ENCODE measurements around the gene HYOU1.
"Not testable (repeated sequence)": the region's sequence is repeated elsewhere in the genome, so short reads cannot be mapped to it uniquely, and the experiment has no call there.

The HYOU1 gene

DNA sequence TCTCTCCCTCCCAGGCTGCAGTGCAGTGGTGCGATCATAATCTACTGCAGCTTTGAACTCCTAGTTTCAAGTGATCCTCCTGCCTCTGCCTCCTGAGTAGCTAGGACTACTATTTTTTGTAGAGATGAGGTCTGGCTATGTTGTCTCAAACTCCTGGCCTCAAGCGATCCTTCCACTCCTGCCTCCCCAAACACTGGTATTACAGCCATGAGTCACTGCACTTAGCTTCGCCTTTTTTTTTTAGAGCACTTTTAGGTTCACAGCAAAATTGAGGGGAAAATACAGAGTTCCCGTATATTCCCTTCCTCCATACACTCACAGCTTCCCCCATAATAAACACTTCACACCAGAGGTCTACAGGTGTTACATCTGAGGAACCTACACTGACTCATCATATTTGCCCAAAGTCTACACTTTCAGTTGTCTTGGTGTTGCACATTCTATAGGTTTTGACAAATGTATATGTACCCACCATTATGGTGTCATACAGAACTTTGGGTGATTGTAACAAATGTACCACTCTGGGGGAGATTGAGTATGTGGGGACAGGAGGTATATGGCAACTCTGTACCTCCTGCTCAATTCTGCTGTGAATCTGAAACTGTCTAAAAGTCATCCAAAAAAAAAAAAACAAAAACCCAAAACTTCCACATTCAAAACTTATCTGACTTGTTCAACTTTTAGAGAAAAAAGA lies 15.0 kb downstream of the HYOU1 start:
- no peak for DNase-seq

DNA sequence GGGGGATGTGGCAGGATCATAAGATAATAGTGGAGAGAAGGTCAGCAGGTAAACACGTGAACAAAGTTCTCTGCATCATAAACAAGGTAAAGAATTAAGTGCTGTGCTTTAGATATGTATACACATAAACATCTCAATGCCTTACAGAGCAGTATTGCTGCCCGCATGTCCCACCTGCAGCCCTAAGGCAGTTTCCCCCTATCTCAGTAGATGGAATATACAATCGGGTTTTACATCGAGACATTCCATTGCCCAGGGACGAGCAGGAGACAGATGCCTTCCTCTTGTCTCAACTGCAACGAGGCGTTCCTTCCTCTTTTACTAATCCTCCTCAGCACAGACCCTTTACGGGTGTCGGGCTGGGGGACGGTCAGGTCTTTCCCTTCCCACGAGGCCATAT lies 17.5 kb downstream of the HYOU1 start:
- DNase-seq: not testable (repeated sequence)

DNA sequence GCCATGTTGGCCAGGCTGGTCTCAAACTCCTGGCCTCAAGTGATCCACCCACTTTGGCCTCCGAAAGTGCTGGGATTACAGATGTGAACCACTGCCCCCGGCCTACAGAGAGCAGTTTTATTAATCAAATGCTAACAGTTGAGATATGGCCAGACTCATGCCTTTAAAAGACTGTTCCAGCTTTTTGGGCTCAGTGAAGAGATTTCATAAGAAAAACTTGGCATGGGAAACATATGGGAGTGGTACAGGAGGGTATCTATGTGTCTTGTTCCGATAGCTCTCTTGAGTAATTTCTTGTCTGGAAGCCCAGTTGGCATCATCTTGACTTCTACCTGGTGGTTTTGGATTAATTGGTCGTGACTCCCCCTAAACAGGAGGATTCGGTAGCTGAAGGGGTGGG lies 18.1 kb downstream of the HYOU1 start:
- DNase-seq: no peak

DNA sequence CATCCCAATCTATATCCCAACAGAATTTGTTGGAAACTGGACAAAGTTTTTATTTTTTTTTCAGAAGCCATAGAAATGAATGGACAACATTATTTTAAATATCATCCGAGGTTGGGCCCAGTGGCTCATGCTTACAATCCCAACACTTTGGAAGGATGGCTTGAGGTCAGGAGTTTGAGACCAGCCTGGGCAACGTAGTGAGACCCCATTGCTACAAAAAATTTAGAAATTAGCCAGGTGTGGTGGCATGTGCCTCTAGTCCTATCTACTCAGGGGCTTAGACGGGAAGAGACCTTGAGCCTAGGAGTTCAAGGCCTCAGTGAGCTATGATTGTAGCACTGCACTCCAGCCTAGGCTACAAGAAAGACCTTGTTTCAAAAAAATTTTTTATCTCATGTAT lies 22.2 kb downstream of the HYOU1 start:
- no peak for DNase-seq

DNA sequence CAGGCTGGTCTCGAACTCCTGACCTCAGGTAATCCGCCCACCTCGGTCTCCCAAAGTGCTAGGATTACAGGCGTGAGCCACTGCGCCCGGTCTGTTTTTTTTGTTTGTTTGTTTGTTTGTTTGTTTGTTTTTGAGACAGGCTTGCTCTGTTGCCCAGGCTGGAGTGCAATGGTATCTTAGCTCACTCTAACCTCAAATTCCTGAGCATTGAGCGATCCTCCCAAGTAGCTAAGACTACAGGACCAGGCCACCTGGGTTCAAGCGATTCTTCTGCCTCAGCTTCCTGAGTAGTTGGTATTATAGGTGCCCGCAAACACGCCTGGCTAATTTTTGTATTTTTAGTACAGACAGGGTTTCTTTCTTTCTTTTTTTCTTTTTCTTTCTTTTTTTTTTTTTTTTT lies 23.6 kb downstream of the HYOU1 start:
- not testable (repeated sequence) for DNase-seq

DNA sequence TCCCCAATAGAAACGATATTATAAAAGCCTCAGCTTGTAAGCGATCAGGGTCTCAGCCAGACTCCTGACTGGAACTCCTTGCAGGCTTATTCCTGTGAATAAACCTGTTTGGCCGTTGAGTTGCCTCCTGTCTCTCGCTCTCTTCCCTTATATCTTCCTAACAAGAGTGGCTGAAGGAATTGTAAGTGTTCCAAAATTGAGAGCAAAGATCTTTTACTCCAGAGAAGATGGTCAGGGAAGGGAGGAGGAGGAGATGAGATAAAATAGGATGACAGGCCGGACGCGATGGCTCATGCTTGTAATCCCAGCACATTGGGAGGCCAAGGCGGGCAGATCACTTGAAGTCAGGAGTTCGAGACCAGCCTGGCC lies 25.1 kb downstream of the HYOU1 start:
- no peak for DNase-seq

DNA sequence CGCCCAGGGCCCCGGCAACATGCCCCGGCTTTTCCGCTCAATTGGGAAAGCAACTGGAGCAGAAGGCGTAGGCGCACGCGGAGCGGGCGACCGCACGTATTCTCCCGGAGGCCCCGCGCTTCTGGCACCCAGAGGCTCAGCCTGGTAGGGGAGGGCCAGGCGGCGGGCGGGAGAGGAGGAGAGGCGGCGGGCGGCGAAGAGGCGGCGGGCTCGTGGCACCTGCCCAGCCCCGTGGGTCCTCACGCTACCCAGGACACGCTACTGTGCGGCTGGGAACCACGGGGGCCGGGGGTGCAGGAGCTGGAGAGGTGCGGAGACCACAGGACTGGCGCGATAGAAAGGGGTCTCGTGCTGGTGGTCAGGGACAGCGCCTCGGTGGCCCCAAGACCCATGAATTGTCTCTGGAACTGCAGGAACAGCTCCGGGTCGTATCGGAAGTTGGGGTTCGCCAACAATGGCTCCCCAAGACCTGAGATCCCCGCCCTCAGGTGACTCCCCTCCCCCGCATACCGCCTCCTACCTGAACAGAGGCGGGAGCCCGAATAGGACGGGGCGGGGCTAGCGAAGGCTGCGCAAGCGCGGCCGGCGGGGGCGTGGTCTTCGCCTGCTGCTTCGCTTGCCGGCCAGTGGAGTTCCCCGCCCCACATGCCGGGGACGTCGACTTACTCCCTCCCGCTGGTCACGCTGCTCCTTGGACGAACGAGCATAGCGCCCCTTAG lies 26.5 kb downstream of the HYOU1 start, which contains the start of gene SLC37A4:
Gene SLC37A4, minus strand, starts transcription at position 549 of the 719 bp plus-strand sequence.
- DNase-seq: peak; percentile 99

DNA sequence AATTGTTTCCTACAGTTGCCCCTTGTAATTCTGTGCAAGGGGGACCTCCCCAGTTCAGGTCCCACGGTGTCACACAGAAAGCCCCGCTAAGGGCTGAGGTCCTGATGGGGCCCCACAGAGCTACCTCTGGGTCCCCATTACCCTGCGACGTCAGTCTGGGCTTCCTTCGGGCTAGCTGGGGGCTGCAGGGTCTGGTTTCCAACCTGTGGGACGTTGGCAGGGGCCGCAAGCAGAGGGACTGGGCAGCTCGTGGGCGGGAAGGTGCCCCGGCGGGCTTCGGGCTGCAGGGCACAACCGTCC lies 27.0 kb downstream of the HYOU1 start:
- DNase-seq: no peak

DNA sequence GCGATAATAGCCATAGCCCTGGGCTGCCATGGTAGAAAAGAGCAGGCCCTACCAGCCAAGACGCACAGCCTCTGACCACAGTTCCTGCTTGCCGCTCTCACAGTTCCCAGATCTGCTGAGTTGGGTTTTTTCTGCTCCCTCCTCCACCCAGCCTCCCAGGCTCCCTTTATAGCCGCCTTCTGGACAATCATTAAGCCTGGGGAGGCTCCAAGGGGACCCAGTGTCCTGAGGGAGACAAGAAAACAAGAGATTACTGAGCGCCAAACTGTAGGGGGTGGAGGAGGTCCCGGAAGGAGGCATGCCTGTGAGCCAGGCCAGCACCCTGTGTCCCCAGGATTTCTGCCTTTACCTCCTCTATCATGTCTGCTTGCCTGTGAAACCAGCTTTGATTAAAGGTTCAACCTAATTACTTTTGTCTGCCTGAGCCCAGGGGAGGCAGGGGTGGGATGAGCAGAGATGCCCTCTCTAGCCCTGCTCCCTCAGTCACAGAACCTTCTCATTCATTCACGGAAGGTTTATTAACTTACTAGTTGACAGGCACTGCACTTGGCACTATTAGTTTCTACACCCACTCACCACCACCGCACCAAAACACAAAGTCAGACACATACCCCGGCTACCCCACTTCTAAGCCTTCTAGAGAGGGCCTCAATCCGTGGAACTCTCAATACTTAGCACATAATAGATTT lies 27.5 kb downstream of the HYOU1 start:
- no peak for DNase-seq

DNA sequence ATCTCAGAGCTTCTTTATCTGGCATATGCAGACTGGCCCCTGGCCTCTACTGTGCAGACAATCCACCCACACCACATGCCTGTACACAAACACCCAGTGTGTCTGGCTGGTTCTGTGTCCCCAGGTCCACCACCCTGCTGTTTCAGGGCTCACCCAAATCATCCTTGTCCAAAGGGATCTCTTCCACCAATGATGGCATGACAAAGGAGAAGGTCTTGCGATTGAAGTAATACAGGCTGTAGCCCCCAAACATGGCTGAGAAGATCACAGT lies 28.0 kb downstream of the HYOU1 start:
- no peak for DNase-seq

DNA sequence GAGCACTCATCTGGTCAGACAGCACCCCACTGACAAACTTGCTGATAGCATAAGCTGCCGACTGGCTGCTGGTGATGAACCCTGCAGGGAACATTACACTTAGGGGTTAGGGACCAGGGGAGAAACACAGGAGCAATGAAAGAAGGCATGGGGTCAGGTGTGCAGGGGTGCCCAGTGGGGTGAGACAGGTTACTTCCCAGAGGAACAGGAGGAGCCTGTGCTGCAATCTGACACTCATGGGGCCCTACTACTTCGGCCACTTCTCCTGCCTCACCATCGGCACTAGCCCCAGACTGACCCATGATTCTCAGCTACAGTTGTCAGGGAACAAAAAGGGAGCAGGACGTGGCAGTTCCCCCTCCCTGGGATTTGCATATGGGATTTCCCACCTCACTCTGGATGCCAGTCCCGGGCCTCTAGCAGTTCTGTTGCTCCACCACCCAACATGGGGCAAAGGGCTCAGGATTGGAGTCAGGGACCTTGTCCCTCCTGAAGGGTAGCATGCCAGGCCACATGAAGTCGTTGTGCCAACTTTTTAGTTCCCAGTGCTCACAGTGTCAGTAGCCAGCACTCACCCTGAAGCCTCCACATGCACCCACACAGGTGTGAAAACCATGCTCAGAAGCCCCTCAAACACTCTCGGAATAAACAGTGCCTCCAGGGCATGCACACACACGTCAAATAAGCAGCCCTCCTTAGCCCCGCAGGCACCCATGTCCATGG lies 28.5 kb downstream of the HYOU1 start:
- no peak for DNase-seq

DNA sequence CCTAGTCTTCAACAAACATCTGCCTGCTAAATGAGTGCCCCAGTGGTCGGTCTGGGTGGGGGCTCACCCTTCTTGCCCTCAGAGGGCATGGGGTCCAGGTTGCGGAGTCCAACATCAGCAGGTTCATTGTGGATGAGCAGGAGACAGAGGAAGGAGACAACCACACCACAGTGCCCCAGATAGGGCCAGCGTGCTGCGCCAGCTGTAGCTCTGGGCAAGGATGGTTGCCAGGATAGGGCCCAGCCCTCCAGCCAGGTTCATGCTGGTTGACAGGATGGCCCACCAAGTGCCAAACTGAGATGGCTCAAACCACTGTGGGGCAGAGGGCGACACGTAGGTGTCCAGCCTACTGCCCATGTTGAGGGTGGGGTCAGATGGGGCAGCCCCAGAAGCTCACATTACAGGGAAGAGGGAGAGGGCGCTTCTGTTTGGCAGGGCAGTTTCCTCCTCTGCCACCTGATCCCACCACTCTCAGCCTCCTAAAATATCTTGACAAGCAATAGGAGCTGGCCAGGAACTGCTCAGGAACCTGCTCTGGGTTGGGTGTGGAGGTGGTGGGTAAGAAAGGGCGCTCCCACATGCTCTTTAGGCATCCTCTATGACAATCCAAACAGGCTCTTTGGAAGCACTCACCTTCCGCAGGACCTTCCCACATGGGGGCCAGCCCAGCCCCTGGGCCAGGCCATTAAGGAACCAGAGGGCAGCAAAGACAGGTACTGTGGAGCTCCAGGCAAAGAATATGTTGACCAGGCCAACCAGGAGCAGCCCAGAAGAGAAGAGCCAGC lies 29.3 kb downstream of the HYOU1 start:
- no peak for DNase-seq

DNA sequence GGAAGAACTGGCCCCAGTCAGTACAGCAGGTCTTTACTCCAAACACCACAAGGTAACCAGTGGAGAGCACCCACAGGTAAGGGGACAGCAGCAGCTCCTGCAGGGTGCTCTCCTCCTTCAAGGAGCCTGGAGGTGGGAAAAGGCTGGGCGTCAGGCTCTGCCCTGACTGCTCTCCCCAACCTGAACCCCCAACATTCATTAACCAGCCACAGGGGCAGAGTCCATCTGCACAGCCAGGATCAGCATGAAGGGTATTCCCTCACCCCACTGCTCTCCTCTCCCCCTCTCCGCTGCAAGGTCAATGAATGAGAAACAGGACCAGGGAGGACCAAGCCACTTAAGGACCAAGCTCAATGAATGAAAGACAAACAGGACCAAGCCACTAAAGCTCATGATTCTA lies 30.0 kb downstream of the HYOU1 start:
- DNase-seq: no peak

DNA sequence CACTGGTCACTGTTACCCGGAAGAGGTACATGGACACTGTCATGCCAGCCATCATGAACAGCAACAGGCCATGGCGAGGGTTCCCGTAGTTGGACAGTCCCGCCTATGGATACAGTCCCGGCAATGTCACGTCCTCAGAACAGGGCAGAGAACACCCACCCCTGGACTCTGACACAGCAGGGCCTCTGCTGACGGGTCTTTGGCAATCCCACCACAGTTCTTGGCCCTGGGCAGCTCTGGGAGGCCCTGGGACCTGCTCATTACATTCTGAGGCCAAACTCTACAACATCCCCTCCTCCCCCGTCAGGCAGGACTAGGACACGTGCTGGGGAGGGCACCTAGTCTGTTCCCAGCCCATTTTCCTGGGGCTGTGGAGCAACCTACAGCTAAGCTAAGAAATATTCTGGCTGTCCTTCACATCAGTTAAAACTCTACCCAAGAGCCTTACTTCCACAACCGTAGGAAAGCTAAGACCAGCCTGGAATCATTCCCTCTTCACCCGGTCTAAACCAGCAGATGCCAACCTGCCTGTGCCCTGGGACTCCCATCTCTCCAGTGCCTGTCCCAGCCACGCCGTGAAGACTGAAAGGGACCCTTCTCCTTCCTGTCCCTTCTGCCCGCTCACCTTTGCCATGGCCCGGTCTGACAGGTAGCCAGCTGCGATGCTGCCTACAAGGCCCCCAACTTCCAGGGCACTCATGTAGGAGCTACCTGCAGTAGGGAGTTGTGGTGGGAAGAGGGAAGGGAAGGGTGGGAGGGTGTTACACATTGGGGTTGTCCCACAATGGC lies 30.8 kb downstream of the HYOU1 start:
- no peak for DNase-seq

DNA sequence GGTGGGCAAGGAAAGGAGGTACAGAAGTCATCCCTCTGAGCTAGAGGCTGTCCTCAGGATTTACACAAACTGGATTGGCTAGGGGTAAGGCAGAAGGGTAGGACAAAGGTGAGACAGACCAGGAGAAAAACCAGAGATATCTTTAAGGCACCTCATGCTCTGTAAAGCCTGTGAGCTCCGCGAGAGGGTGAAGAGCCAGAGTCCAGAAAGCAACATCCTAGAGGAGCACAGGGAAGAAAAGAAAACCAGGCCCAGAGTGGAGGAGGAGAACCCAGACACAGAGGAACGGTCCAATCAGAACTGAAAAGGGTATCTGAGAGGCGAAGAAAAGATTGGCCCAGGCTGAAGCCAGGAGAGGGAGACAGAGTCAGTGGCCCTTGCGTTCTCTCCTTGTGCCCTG lies 31.5 kb downstream of the HYOU1 start:
- DNase-seq: no peak

DNA sequence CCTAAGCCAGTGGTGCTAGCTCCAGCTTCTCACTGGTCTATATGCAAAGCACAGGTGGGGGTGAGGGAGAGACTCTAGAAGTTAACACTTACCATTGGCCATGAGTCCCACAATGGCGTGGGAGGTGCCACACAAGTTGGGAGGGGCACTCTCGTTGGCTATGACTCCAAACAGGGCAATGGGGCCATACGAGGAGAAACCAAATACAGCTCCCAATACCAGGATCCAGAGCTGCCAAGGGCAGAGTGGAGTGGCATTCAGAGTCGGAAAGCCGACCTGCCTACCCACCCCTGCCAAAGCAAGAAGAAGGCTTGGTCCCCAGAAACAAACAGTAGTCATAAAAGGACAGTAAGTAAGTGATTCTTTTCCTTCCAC lies 31.9 kb downstream of the HYOU1 start:
- no peak for DNase-seq

DNA sequence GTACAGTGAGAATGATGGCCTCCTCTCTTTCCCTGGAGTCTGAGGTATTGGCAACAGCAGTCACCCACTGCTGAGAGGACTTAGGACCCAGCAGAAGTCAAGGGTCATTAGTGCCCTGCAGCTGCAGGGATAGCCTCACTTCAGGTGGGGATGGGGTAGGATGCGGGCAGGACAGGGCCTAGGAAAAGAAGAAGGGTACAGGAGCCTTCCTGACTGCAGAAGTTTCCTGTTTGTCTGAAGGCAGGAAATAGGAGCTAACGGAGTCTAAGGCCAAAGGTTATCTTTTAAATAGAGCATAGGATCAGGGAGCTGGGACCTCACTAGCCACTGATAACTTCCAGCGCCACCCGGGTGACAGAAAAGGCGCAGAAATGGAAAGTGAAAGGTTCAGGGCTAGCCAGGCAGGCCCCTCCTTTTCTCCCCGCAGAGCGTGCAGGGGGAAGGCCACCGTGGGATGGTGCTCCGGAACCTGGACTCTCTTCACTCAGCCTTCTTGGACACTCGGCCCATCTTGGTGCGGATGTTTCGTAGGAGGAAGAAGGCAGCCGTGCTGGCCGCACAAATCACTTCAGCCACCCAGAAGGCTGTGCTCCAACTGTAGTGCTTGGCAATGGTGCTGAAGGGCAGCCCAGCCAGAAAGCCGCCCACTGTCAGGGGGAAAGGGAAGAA lies 32.4 kb downstream of the HYOU1 start:
- DNase-seq: no peak

DNA sequence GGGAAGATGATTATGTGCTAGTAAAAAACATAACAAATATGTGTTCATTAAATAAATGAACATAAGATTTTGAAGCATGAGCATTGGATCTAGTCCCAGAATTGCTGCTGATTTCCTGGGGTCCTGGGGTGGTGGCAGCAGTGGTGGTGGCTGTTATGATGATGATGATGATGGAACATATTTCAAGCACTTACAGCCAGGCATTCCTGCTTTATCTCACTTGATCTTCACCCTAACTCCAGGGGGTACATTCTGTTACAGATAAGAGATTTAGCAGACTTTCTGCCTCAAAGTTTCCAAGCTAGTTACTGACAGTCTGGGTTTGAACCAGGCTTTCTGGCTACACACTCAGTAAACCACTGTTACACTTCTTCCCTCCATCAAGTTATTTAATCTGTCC lies 33.3 kb downstream of the HYOU1 start:
- DNase-seq: no peak

DNA sequence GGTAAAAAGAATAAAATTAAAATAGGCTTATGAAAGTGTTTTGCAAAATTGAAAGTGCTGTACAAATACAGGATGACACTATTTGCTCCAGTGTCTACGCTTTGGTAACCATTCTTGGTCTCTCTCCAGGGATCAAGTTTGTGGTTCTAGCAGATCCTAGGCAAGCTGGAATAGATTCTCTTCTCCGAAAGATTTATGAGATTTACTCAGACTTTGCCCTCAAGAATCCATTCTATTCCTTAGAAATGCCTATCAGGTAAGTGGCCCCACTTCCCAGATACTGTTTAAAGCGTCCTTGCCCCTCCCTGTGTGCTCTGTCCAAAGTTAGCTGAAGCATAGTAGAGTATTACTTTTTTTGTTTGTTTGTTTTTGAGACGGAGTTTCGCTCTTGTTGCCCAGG lies 35.4 kb downstream of the HYOU1 start:
- DNase-seq: no peak

DNA sequence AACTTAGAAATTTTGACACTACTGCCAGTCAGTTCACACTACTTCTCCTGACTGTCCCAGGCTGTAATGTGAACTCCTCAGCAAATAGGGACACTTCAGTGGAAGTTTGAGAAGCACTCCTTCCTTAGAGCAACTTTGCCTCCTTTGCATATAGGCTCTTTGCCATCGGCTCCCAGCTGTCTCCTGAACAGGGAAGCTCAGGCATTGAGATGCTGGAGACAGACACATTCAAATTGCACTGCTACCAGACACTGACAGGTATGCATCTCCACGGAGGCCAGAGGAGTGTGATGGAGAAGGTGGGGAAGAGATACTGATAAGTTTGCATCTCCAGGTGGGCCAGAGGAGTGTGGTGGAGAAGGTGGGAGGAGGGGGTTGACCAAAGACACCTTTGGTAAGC lies 37.0 kb downstream of the HYOU1 start:
- DNase-seq: no peak

DNA sequence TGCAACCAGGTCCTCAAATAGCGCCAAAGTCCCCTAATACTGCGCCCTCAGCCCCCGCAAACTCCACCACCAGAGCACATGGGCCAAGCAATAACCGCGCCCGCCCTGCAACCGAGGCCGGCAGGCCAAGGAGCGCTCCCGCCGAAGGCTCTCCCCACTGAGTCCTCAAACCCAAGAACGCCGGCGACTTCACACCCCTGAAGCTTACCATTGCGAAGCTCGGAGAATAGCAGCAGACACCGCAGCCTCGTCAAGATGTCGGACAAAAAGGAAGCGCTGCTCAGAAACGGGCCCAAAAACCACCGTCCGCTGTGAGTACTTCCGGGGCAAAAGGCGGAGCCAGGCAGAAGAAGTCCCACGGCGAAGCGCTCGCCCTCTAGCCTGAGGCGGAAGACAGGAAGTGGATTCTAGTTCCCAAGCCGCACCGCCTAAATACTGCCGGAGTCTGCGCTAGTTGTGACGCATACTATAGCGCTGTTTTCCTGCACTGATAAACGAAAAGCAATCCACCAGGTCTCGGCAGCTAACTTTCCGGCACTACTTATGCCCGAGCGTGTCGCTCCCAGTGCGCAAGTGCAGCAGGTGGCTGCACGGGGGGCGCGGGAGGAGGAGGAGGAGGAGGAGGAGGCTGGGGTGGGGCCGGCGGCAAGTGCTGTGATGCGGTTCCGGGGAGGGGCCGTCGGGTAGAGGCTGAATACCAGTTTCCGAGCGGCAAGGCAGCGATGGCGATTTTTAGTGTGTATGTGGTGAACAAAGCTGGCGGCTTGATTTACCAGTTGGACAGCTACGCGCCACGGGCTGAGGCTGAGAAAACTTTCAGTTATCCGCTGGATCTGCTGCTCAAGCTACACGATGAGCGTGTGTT lies 38.7 kb downstream of the HYOU1 start, which contains the start of the genes RPS25 and TRAPPC4:
Gene RPS25, minus strand, starts transcription at position 270 of the 865 bp plus-strand sequence. Its CDS starts 59 bp downstream, at position 211.
Gene TRAPPC4, plus strand, starts transcription at position 693 of the 865 bp plus-strand sequence. Its CDS starts 30 bp downstream, at position 723.
- peak; percentile 96 for DNase-seq

Data from CD4-positive, alpha-beta T cell treated with Interleukin-6 for 4 hours (primary cell).